Measurements from ENCODE around the gene WDR72. TPM values are rescaled to one million over a fixed set of nuclear protein-coding genes. Genes with fewer than 3 reads are reported as not detected.

WDR72 gene
- total and polyA plus RNA-seq, 2 experiments from 2014 or later: 0.99 to 1.9 TPM

DNA sequence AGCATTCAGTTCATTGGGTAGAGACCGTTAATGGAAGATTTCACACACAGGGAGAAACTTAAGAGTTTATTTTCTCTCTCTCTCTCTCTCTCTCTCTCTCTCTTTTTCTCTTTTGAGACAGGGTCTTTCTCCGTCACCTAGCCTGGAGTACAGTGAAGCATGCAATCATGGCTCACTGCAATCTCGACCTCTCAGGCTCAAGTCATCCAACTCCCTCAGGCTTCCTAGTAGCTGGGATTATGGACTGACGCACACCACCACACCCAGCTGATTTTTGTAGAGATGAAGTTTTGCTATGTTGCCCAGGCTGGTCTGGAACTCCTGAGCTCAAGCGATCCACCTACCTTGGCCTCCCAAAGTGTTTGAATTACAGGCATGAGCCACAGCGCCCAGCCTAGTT lies 1.6 kb downstream of the WDR72 start (continued):
- TF ChIP-seq, protein P1, sequence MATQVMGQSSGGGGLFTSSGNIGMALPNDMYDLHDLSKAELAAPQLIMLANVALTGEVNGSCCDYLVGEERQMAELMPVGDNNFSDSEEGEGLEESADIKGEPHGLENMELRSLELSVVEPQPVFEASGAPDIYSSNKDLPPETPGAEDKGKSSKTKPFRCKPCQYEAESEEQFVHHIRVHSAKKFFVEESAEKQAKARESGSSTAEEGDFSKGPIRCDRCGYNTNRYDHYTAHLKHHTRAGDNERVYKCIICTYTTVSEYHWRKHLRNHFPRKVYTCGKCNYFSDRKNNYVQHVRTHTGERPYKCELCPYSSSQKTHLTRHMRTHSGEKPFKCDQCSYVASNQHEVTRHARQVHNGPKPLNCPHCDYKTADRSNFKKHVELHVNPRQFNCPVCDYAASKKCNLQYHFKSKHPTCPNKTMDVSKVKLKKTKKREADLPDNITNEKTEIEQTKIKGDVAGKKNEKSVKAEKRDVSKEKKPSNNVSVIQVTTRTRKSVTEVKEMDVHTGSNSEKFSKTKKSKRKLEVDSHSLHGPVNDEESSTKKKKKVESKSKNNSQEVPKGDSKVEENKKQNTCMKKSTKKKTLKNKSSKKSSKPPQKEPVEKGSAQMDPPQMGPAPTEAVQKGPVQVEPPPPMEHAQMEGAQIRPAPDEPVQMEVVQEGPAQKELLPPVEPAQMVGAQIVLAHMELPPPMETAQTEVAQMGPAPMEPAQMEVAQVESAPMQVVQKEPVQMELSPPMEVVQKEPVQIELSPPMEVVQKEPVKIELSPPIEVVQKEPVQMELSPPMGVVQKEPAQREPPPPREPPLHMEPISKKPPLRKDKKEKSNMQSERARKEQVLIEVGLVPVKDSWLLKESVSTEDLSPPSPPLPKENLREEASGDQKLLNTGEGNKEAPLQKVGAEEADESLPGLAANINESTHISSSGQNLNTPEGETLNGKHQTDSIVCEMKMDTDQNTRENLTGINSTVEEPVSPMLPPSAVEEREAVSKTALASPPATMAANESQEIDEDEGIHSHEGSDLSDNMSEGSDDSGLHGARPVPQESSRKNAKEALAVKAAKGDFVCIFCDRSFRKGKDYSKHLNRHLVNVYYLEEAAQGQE (IDR thresholded peaks at IDR 0.05; ENCODE audit: unreplicated experiment): no peak
- TF ChIP-seq CREB1 (CRISPR knock-in tag; IDR thresholded peaks at IDR 0.05; ENCODE audit: low read depth) (no peak), STAT1 (IDR thresholded peaks at IDR 0.05; ENCODE audit: unreplicated experiment) (no peak)
- TF ChIP-seq, protein P2, sequence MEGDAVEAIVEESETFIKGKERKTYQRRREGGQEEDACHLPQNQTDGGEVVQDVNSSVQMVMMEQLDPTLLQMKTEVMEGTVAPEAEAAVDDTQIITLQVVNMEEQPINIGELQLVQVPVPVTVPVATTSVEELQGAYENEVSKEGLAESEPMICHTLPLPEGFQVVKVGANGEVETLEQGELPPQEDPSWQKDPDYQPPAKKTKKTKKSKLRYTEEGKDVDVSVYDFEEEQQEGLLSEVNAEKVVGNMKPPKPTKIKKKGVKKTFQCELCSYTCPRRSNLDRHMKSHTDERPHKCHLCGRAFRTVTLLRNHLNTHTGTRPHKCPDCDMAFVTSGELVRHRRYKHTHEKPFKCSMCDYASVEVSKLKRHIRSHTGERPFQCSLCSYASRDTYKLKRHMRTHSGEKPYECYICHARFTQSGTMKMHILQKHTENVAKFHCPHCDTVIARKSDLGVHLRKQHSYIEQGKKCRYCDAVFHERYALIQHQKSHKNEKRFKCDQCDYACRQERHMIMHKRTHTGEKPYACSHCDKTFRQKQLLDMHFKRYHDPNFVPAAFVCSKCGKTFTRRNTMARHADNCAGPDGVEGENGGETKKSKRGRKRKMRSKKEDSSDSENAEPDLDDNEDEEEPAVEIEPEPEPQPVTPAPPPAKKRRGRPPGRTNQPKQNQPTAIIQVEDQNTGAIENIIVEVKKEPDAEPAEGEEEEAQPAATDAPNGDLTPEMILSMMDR (conservative IDR thresholded peaks at IDR 0.05; ENCODE audit: low read depth in 2 of 2): no peak

DNA sequence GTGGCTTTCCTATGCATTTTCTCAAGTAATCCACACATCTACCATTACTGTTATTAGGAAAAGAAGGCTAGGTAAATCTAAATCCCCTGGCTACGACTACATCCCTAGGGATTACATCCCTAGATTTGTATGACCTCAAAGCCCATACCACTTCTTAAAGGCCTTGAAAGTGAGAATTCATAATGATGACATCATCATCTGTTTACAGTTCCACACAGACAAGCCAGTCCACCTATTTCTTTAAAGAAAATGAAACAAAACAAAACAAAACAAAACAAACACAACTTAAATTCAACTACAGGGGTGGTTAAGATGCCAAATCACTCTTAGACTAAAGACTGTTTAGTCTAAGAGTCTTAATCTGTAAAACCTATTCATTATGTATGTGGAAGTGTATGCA lies 5.7 kb downstream of the WDR72 start:
- H3K79me2 ChIP-seq (replicated peaks; ENCODE audit: insufficient read depth): no peaks in the 10 kb centered on the region
- no peaks in the 10 kb centered on the region for H3K36me3 ChIP-seq (ENCODE audit: insufficient read depth)
- no peak overlapping the region for H3K4me2 ChIP-seq
- no peaks in the 10 kb centered on the region for H3K36me3 Mint-ChIP-seq (ENCODE audit: low read depth)
- no peaks in the 10 kb centered on the region for H3K4me1 ChIP-seq (ENCODE audit: insufficient read depth)
- H3K27me3 ChIP-seq (ENCODE audit: insufficient read depth): peaks cover 14% of the 10 kb centered on the region; the same call in 1 of the 2 replicates
- no peaks in the 10 kb centered on the region for H3K9me3 Mint-ChIP-seq
- H3K4me3 ChIP-seq: no peak overlapping the region
- DNase-seq (ENCODE audit: low spot score) (no peak), ATAC-seq (no peak)
- peaks cover 6% of the 10 kb centered on the region; the same call in 2 of the 3 replicates for H3K4me1 Mint-ChIP-seq
- H3K27me3 Mint-ChIP-seq (ENCODE audit: insufficient read depth, low read depth, poor library complexity): peaks cover 13% of the 10 kb centered on the region
- no peaks in the 10 kb centered on the region for H4K20me1 ChIP-seq (replicated peaks; ENCODE audit: insufficient read depth)
- H3K9me2 ChIP-seq (ENCODE audit: insufficient read depth): no peaks in the 10 kb centered on the region
- no peak overlapping the region for H2AFZ ChIP-seq
- no peak overlapping the region for H3K27ac ChIP-seq (ENCODE audit: low read depth)
- H3F3A ChIP-seq (replicated peaks; ENCODE audit: low read depth): no peaks in the 10 kb centered on the region
- H3K4me3 Mint-ChIP-seq: no peak overlapping the region
- no peak overlapping the region for H3K27ac Mint-ChIP-seq
- no peak for TF ChIP-seq NANOG (IDR thresholded peaks at IDR 0.05; ENCODE audit: borderline replicate concordance)
- TF ChIP-seq, protein P3, sequence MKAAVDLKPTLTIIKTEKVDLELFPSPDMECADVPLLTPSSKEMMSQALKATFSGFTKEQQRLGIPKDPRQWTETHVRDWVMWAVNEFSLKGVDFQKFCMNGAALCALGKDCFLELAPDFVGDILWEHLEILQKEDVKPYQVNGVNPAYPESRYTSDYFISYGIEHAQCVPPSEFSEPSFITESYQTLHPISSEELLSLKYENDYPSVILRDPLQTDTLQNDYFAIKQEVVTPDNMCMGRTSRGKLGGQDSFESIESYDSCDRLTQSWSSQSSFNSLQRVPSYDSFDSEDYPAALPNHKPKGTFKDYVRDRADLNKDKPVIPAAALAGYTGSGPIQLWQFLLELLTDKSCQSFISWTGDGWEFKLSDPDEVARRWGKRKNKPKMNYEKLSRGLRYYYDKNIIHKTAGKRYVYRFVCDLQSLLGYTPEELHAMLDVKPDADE (IDR thresholded peaks at IDR 0.05): no peak
- TF ChIP-seq, protein P1 (IDR thresholded peaks at IDR 0.05; ENCODE audit: unreplicated experiment): no peak
- TF ChIP-seq, protein P2 (conservative IDR thresholded peaks at IDR 0.05; ENCODE audit: low read depth in 2 of 2): no peak
- no peak for TF ChIP-seq POLR2AphosphoS5 (IDR thresholded peaks at IDR 0.05; ENCODE audit: low read depth)
- no peak for TF ChIP-seq CREB1 (CRISPR knock-in tag; IDR thresholded peaks at IDR 0.05; ENCODE audit: low read depth)

All from GM23338 (cell line).